HepG2 (cell line): ENCODE data around the gene KLF9. TPM values are rescaled to one million over a fixed set of nuclear protein-coding genes. Genes with fewer than 3 reads are reported as not detected.

Experiments
- JDP2 ChIP-seq: sonication (generic); formaldehyde crosslinking; IDR thresholded peaks from 2 replicates; pipeline ENCODE4 v1.8.1; 2022; ENCODE audit warnings: missing genetic modification reagents, borderline replicate concordance
- LCORL ChIP-seq, 2 experiments: fragments of 450-650 bp in 1 of 2; sonication (generic) in 1 of 2; formaldehyde crosslinking in 1 of 2; IDR thresholded peaks; 2 replicates each; pipeline versions ENCODE4 v1.5.0 to v1.6.1; 2017 to 2020; ENCODE audit warnings: antibody characterized with exemption in 1 of 2, missing genetic modification reagents in 1 of 2
- MTF1 ChIP-seq: sonication (generic); formaldehyde crosslinking; IDR thresholded peaks from 2 replicates; pipeline ENCODE4 v1.5.0; 2020; ENCODE audit warnings: missing genetic modification reagents
- NCOR1 ChIP-seq: fragments of 200-600 bp; sonication (generic); IDR thresholded peaks from 2 replicates; pipeline ENCODE4 v1.7.0; 2017; ENCODE audit warnings: antibody characterized with exemption, low read length, borderline replicate concordance
- RFXANK ChIP-seq: IDR thresholded peaks from 2 replicates; pipeline ENCODE4 v1.6.1; 2016
- RFXAP ChIP-seq: sonication (generic); formaldehyde crosslinking; IDR thresholded peaks from 2 replicates; pipeline ENCODE4 v1.4.0; 2020; ENCODE audit warnings: missing genetic modification reagents, borderline replicate concordance
- SKI ChIP-seq: fragments of 450-650 bp; IDR thresholded peaks from one replicate; pipeline ENCODE4 v1.6.1; 2018; ENCODE audit warnings: mild to moderate bottlenecking; ENCODE audit not compliant: partially characterized antibody
- SOX13 ChIP-seq, 3 experiments: fragments of 450-650 bp in 1 of 3; sonication (generic) in 1 of 3; formaldehyde crosslinking in 1 of 3; IDR thresholded peaks in 2 of 3; conservative IDR thresholded peaks in 1 of 3; 2 replicates each; pipeline versions ENCODE4 v1.5.0 to v1.6.1; 2016 to 2020; ENCODE audit warnings: antibody characterized with exemption in 1 of 3, mild to moderate bottlenecking in 1 of 3, missing compliant biosample characterization in 1 of 3, missing genetic modification reagents in 1 of 3, moderate library complexity in 1 of 3
- TEAD3 ChIP-seq: optimal IDR thresholded peaks from 2 replicates; pipeline ENCODE3; 2016; ENCODE audit warnings: borderline replicate concordance
- ZNF367 ChIP-seq: sonication (generic); formaldehyde crosslinking; IDR thresholded peaks from 2 replicates; pipeline ENCODE4 v1.4.0; 2020; ENCODE audit warnings: missing genetic modification reagents, borderline replicate concordance
- ZNF83 ChIP-seq: sonication (generic); formaldehyde crosslinking; IDR thresholded peaks from 2 replicates; pipeline ENCODE4 v1.4.0; 2020; ENCODE audit warnings: missing genetic modification reagents, mild to moderate bottlenecking, borderline replicate concordance
- polyA plus RNA-seq, 8 experiments: library from polyadenylated mRNA; depleted of rRNA in 3 of 8; stranded (reverse) in 7 of 8; unstranded in 1 of 8; fragments of >200 nt; fragmentation: Illumina TruSeq in 4 of 8; extraction: Trizol in 4 of 8; gene quantifications; 2 replicates each; pipeline versions ENCODE4 v1.2.1 to v1.2.3, GENCODE V29; 2011 to 2016; ENCODE audit warnings: low read depth in 4 of 8, missing spikeins in 1 of 8, mixed read lengths in 1 of 8; ENCODE audit not compliant: insufficient read depth in 1 of 8
- total RNA-seq, 5 experiments: library from RNA; depleted of rRNA; stranded (reverse); fragments of >200 nt; fragmentation: Illumina TruSeq; extraction: Trizol; gene quantifications; 2 replicates each; pipeline ENCODE4 v1.2.3, GENCODE V29; 2016; ENCODE audit warnings: low read depth in 1 of 5
- TF ChIP-seq, protein P1 (sequence below): IDR thresholded peaks from 2 replicates; pipeline ENCODE4 v1.6.1; 2012; ENCODE audit warnings: low read depth, low read length, improper control_type of control experiment
- TF ChIP-seq, protein P2 (sequence below): sonication (generic); formaldehyde crosslinking; conservative IDR thresholded peaks from 2 replicates; pipeline ENCODE4 v1.4.0; 2020; ENCODE audit warnings: missing genetic modification reagents
- TF ChIP-seq, protein P3 (sequence below): sonication (generic); formaldehyde crosslinking; IDR thresholded peaks from 2 replicates; pipeline ENCODE4 v1.4.0; 2020; ENCODE audit warnings: missing genetic modification reagents
- TF ChIP-seq, protein P4 (sequence below): sonication (generic); formaldehyde crosslinking; IDR thresholded peaks from 2 replicates; pipeline ENCODE4 v1.8.1; 2023; ENCODE audit warnings: mild to moderate bottlenecking, moderate library complexity, missing genetic modification reagents
- TF ChIP-seq, protein P5 (sequence below): sonication (generic); formaldehyde crosslinking; IDR thresholded peaks from 2 replicates; pipeline ENCODE4 v1.8.0; 2022; ENCODE audit warnings: missing genetic modification reagents, mild to moderate bottlenecking, inconsistent platforms, borderline replicate concordance
- TF ChIP-seq, protein P6 (sequence below): sonication (generic); formaldehyde crosslinking; IDR thresholded peaks from 2 replicates; pipeline ENCODE4 v1.8.0; 2023; ENCODE audit warnings: mild to moderate bottlenecking, missing genetic modification reagents
- TF ChIP-seq, protein P7 (sequence below): sonication (generic); formaldehyde crosslinking; IDR thresholded peaks from 2 replicates; pipeline ENCODE4 v1.5.0; 2020; ENCODE audit warnings: missing genetic modification reagents

KLF9 gene
- total and polyA plus RNA-seq, 2 of the 13 experiments (the other 11 are each of a cell fraction or from before 2014, with no cell fraction given) = 5.7 to 7.2 TPM

DNA sequence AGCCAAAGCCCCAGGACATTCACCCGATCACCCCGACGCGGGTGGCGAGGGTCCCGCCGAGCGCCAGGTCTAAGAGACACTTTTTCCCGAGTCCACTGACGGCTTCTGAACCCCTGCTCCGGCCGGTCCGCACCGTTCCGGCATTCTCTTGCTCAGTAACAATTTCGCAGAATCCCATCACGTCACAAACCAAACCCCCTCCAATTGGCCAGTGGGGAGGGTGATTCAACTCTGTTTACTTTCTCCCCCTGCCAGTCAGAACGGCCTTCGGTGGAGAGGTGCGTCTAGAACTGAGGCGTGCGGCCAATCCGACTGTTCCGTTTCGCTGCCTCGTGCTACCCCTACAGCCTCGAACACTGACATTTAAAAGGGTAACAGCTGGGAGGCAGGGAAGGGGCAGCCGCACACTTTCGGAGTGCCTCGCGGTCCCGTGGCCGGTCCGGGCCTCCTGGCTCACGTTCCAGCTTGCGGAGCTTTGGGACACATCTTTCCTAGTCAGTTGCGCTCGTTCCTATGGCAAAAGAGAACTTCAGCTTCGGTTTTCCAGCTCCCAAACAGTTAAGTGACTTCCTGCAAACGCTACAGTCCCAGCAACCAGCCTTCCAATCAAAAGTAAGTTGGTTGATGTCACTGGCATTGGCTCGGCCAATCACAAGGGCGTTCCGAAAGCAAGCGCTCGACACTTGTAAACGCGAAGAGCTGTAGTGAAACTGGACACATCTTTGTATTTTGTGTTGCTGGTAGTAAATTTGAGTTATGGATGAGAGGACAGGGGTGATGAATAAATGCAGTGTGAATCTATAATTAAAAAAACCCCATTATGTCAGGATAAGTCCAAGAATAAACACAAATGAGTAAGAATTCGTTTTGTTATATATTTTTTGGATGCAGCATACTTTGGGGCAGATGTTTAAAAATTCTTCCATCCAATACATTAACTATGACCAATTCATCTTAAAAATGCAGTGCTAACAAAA lies at the start of gene KLF9 (continued):
- TF ChIP-seq, protein P1, sequence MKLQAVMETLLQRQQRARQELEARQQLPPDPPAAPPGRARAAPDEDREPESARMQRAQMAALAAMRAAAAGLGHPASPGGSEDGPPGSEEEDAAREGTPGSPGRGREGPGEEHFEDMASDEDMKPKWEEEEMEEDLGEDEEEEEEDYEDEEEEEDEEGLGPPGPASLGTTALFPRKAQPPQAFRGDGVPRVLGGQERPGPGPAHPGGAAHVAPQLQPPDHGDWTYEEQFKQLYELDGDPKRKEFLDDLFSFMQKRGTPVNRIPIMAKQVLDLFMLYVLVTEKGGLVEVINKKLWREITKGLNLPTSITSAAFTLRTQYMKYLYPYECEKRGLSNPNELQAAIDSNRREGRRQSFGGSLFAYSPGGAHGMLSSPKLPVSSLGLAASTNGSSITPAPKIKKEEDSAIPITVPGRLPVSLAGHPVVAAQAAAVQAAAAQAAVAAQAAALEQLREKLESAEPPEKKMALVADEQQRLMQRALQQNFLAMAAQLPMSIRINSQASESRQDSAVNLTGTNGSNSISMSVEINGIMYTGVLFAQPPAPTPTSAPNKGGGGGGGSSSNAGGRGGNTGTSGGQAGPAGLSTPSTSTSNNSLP = no peak
- TF ChIP-seq MTF1 (CRISPR knock-in tag) (no peak), SKI (peak; percentile 50), ZNF83 (CRISPR knock-in tag) (no peak), ZNF367 (CRISPR knock-in tag) (peak; percentile 18; the same call in 1 of the 2 replicates), RFXAP (peak; percentile 99), TEAD3 (CRISPR knock-in tag) (peak; percentile 42), LCORL (IDR thresholded peaks at IDR 0.05) (no peak), LCORL (CRISPR knock-in tag; IDR thresholded peaks at IDR 0.05) (peak; percentile 64; the same call in 1 of the 2 replicates), NCOR1 (0 out of 2 replicates have a peak, but pooled peaks have one; percentile 41), JDP2 (CRISPR knock-in tag) (no peak), SOX13 (IDR thresholded peaks at IDR 0.05) (0 out of 2 replicates have a peak, but pooled peaks have one; percentile 4), SOX13 (CRISPR knock-in tag; conservative IDR thresholded peaks at IDR 0.05 in 1 of 2, IDR thresholded peaks at IDR 0.05 in 1 of 2) (peak in 1 of 2 experiments; percentile 40; a peak in 1 of 4 replicates), RFXANK (CRISPR knock-in tag) (peak; percentile 29; the same call in 1 of the 2 replicates)
- TF ChIP-seq, protein P2, sequence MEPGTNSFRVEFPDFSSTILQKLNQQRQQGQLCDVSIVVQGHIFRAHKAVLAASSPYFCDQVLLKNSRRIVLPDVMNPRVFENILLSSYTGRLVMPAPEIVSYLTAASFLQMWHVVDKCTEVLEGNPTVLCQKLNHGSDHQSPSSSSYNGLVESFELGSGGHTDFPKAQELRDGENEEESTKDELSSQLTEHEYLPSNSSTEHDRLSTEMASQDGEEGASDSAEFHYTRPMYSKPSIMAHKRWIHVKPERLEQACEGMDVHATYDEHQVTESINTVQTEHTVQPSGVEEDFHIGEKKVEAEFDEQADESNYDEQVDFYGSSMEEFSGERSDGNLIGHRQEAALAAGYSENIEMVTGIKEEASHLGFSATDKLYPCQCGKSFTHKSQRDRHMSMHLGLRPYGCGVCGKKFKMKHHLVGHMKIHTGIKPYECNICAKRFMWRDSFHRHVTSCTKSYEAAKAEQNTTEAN (CRISPR knock-in tag) = no peak
- TF ChIP-seq, protein P3, sequence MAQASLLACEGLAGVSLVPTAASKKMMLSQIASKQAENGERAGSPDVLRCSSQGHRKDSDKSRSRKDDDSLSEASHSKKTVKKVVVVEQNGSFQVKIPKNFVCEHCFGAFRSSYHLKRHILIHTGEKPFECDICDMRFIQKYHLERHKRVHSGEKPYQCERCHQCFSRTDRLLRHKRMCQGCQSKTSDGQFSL (CRISPR knock-in tag) = no peak
- TF ChIP-seq, protein P4, sequence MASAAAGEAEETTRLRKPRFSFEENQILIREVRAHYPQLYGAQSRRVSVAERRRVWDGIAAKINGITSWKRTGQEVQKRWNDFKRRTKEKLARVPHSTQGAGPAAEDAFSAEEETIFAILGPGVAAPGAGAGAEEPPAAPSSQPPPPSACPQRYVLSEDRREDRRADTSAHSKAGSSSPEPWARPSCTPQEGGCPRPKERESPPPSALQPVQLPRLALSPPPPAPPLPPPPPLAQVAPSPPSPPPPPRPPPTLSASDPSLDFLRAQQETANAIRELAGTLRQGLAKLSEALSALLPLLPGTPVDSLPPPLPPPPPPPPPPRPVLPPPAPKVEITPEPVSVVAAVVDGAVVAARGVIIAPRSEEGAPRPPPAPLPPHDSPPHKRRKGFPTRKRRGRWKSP (CRISPR knock-in tag) = peak; percentile 95
- TF ChIP-seq, protein P5, sequence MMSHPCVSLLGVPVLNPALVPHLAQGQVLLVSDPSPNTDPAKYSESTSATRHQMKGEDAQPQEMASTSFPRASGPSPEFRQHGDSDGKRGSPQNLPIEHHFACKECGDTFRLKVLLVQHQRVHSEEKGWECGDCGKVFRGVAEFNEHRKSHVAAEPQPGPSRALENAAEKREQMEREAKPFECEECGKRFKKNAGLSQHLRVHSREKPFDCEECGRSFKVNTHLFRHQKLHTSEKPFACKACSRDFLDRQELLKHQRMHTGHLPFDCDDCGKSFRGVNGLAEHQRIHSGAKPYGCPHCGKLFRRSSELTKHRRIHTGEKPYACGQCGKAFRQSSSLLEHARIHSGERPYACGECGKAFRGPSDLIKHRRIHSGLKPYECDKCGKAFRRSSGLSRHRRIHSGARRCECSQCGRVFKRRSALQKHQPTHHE (CRISPR knock-in tag) = no peak
- TF ChIP-seq, protein P6, sequence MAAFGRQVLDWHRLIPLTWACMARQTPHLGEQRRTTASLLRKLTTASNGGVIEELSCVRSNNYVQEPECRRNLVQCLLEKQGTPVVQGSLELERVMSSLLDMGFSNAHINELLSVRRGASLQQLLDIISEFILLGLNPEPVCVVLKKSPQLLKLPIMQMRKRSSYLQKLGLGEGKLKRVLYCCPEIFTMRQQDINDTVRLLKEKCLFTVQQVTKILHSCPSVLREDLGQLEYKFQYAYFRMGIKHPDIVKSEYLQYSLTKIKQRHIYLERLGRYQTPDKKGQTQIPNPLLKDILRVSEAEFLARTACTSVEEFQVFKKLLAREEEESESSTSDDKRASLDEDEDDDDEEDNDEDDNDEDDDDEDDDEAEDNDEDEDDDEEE (CRISPR knock-in tag) = peak; percentile 81; the same call in 1 of the 2 replicates
- TF ChIP-seq, protein P7, sequence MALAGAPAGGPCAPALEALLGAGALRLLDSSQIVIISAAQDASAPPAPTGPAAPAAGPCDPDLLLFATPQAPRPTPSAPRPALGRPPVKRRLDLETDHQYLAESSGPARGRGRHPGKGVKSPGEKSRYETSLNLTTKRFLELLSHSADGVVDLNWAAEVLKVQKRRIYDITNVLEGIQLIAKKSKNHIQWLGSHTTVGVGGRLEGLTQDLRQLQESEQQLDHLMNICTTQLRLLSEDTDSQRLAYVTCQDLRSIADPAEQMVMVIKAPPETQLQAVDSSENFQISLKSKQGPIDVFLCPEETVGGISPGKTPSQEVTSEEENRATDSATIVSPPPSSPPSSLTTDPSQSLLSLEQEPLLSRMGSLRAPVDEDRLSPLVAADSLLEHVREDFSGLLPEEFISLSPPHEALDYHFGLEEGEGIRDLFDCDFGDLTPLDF (CRISPR knock-in tag) = 0 out of 2 replicates have a peak, but pooled peaks have one; percentile 13
